Central memory CD4-positive, alpha-beta T cell (primary cell): Measurements from ENCODE around the gene NID1.
"Not testable (repeated sequence)": the region's sequence is repeated elsewhere in the genome, so short reads cannot be mapped to it uniquely, and the experiment has no call there.

ENCODE experiments used
- DNase-seq: peaks from one replicate; pipeline ENCODE4 v3.0.0; 2022

Gene NID1

DNA sequence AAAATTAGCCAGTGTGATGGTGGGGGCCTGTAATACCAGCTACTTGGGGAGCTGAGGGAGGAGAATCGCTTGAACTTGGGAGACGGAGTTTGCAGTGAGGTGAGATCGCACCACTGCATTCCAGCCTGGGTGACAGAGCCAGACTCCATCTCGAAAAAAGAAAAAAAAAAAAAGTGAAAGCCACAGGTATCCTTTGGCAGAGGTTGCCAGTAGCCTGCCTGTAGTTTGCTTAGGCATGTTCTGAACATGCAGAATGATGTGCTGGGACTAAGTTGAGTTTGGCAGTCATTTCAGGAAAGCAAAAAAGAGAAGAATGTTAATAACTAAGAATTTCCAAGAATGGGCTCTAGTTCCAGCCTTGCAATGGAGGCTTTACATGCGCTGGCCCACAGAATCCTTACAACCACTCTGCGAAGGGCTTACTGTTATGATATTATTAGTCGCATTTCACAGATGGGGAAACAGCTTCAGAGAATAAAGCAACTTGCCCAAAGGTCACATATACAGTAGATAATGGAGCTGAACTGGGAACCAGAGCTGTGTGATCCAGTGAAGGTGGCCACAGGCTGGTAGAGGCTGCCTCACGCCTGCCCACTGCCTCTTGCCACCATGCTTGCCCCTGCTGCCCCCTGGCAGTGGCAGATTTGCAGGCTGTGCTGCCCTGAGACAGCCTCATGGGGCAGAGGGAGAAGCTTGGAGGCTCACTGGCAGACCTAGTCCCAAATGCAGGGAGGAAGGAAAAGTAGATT, 131.7 kb downstream of the NID1 start:
- DNase-seq: no peak

DNA sequence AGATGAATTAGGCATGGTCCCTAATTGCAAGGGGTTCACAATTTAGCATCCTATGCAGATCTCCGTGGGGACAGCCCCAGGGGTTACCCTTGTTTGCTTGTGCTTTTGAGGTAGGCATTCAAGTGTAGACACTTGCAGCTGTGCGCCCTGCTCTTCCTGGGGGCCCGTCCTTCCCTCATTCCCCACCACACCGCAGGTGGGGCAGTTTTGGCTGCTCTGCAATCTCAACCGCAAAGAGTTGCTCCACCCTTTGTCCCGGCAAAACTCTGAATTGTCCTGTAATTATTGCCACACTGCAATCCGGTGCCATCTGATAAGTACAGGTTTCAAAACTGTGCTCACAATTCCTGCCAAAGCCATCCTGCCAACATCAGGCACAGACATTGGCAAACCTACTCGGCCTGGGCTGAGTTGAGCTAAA, 132.8 kb downstream of the NID1 start:
- DNase-seq: no peak

DNA sequence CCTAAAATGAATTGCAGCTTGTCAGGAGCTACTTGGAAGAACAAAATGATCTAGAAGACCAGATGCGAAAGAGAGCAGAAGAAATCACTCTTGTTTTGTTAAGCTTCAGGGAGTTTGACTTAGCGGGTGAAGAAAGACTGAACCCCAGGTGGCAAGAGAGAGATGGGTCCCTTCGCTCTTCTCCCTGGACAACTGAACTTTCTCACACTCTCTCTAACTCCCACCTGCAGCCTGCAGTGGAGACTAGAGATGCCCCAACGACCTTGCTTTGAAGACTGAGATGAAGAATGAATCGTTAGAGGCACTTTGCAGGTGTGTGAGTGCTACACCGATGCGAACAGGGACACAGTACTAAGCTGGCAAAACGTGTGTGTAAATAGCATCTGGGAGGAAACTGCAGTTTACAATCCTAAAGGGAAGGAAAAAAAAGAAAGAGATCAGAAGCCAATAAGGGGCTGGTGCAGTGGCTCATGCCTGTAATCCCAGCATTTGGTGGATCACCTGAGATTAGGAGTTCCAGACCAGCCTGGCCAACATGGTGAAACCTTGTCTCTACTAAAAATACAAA, 133.6 kb downstream of the NID1 start:
- no peak for DNase-seq

GRCh38 chr1:235930543-235930942, 134.3 kb downstream of the NID1 start:
- no peak for DNase-seq

DNA sequence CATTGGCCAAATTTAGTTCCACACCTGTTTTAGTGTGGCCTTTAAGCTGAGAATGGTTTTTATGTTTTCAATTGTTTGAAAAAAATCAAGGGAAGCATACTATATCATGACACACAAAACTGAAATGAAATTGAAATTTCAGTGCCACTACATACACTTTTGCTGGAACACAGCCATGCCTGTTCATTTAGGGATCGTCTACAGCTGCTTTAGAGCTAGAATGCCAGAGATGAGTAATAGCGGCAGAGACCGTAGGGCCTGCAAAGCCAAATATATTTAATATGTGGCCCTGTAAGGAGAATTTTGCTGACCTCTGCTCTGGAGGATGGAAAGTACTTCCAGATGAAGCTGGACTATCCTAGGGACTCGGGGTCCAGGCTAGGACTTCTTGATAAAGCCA, 135.7 kb downstream of the NID1 start:
- no peak for DNase-seq

DNA sequence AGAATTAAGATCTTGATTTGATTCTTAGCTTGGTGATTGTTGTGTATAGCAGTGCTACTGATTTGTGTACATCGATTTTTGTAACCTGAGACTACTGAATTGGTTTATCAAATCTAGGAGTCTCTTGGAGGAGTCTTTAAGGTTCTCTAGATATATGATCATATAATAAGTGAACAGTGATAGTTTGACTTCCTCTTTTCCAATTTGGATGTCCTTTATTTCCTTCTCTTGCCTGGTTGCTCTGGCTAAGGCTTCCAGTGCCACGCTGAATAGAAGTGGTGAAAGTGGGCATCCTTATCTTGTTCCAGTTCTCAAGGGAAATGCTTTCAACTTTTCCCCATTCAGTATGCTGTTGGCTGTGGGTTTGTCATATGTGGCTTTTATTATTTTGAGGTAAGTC, 136.7 kb downstream of the NID1 start:
- DNase-seq: no peak

GRCh38 chr1:235927551-235927950, 137.3 kb downstream of the NID1 start:
- not testable (repeated sequence) for DNase-seq
